GM23338 (cell line): ENCODE results near the gene MICALL1. TPM values are rescaled to one million over a fixed set of nuclear protein-coding genes. Genes with fewer than 3 reads are reported as not detected.

Source experiments
- ATAC-seq: fragments of 200-7000 bp; cut with Tn5 transposase; 3 replicates; pipeline ENCODE4 v1.9.1; 2020
- DNase-seq: peaks from one replicate; pipeline ENCODE4 v3.0.0-alpha.2; 2015; ENCODE audit warnings: low spot score
- H2AFZ ChIP-seq: fragments of 200-600 bp; sonication (generic); 2 replicates; pipeline ENCODE4 v1.8.0; 2016; ENCODE audit warnings: antibody characterized with exemption, mild to moderate bottlenecking, moderate library complexity
- H3F3A ChIP-seq: fragments of 200-600 bp; sonication (generic); replicated peaks from 2 replicates; pipeline ENCODE4 v1.8.0; 2017; ENCODE audit warnings: antibody characterized with exemption, mixed run types, low read depth
- H3K27ac ChIP-seq: fragments of 200-600 bp; sonication (generic); 2 replicates; pipeline ENCODE4 v1.6.1; 2016; ENCODE audit warnings: low read depth
- H3K27me3 ChIP-seq: fragments of 200-600 bp; sonication (generic); 2 replicates; pipeline ENCODE4 v1.8.0; 2016; ENCODE audit warnings: mild to moderate bottlenecking, mixed run types, moderate library complexity; ENCODE audit not compliant: insufficient read depth
- H3K36me3 ChIP-seq: fragments of 200-600 bp; sonication (generic); 2 replicates; pipeline ENCODE4 v1.8.0; 2016; ENCODE audit warnings: mild to moderate bottlenecking; ENCODE audit not compliant: insufficient read depth
- H3K4me1 ChIP-seq: fragments of 200-600 bp; sonication (generic); 2 replicates; pipeline ENCODE4 v1.8.0; 2016; ENCODE audit warnings: mild to moderate bottlenecking, moderate library complexity; ENCODE audit not compliant: insufficient read depth
- H3K4me2 ChIP-seq: fragments of 200-600 bp; sonication (generic); 2 replicates; pipeline ENCODE4 v1.7.1; 2017; ENCODE audit warnings: mixed run types
- H3K4me3 ChIP-seq: fragments of 200-600 bp; sonication (generic); 2 replicates; pipeline ENCODE4 v1.6.1; 2016; ENCODE audit warnings: mixed run types
- H3K79me2 ChIP-seq: fragments of 200-600 bp; sonication (generic); replicated peaks from 2 replicates; pipeline ENCODE4 v1.8.0; 2017; ENCODE audit warnings: mild to moderate bottlenecking; ENCODE audit not compliant: insufficient read depth
- H3K9me2 ChIP-seq: fragments of 200-600 bp; sonication (generic); 2 replicates; pipeline ENCODE4 v1.8.0; 2017; ENCODE audit not compliant: insufficient read depth
- H4K20me1 ChIP-seq: fragments of 200-600 bp; sonication (generic); replicated peaks from 2 replicates; pipeline ENCODE4 v1.8.0; 2017; ENCODE audit warnings: mild to moderate bottlenecking; ENCODE audit not compliant: insufficient read depth
- H3K27ac Mint-ChIP-seq: 2 replicates; pipeline ENCODE4 v1.8.0; 2020; ENCODE audit warnings: inconsistent platforms, mild to moderate bottlenecking, moderate library complexity, mixed read lengths
- H3K27me3 Mint-ChIP-seq: 3 replicates; pipeline ENCODE4 v1.8.0; 2022; ENCODE audit warnings: low read depth, mild to moderate bottlenecking, moderate library complexity, mixed read lengths, inconsistent platforms; ENCODE audit not compliant: insufficient read depth, poor library complexity
- H3K36me3 Mint-ChIP-seq: 3 replicates; pipeline ENCODE4 v1.8.0; 2021; ENCODE audit warnings: low read depth, mild to moderate bottlenecking, inconsistent platforms, moderate library complexity, mixed read lengths
- H3K4me1 Mint-ChIP-seq: 3 replicates; pipeline ENCODE4 v1.8.0; 2020; ENCODE audit warnings: mild to moderate bottlenecking, inconsistent platforms, mixed read lengths
- H3K4me3 Mint-ChIP-seq: 3 replicates; pipeline ENCODE4 v1.8.0; 2021; ENCODE audit warnings: moderate library complexity, mild to moderate bottlenecking, inconsistent platforms, mixed read lengths
- H3K9me3 Mint-ChIP-seq: 3 replicates; pipeline ENCODE4 v1.8.0; 2020; ENCODE audit warnings: moderate library complexity, mild to moderate bottlenecking, inconsistent platforms, mixed read lengths
- CREB1 ChIP-seq: fragments of 250-450 bp; sonication (Bioruptor Pico); IDR thresholded peaks from 2 replicates; pipeline ENCODE4 v1.5.0; 2020; ENCODE audit warnings: low read depth, mild to moderate bottlenecking, moderate library complexity
- EZH2 ChIP-seq: fragments of 200-600 bp; sonication (generic); IDR thresholded peaks from one replicate; pipeline ENCODE4 v1.8.0; 2017; ENCODE audit warnings: antibody characterized with exemption, mild to moderate bottlenecking, low read depth; ENCODE audit not compliant: unreplicated experiment
- EZH2phosphoT487 ChIP-seq: fragments of 200-600 bp; sonication (generic); IDR thresholded peaks from one replicate; pipeline ENCODE4 v1.8.1; 2018; ENCODE audit warnings: antibody characterized with exemption; ENCODE audit not compliant: unreplicated experiment
- JUNB ChIP-seq: IDR thresholded peaks from one replicate; pipeline ENCODE4 v1.6.1; 2016; ENCODE audit warnings: antibody characterized with exemption; ENCODE audit not compliant: unreplicated experiment
- NANOG ChIP-seq: IDR thresholded peaks from 2 replicates; pipeline ENCODE4 v1.6.1; 2016; ENCODE audit warnings: antibody characterized with exemption, borderline replicate concordance
- POLR2AphosphoS5 ChIP-seq: IDR thresholded peaks from 2 replicates; pipeline ENCODE4 v1.6.1; 2016; ENCODE audit warnings: antibody characterized with exemption, low read depth
- STAT1 ChIP-seq: IDR thresholded peaks from one replicate; pipeline ENCODE4 v1.6.1; 2016; ENCODE audit warnings: antibody characterized with exemption; ENCODE audit not compliant: unreplicated experiment
- ZNF114 ChIP-seq: fragments of 250-450 bp; sonication (Bioruptor Pico); IDR thresholded peaks from 2 replicates; pipeline ENCODE4 v1.5.0; 2020; ENCODE audit warnings: mild to moderate bottlenecking, moderate library complexity
- ZNF331 ChIP-seq: fragments of 250-450 bp; sonication (Bioruptor Pico); IDR thresholded peaks from 2 replicates; pipeline ENCODE4 v1.5.0; 2020; ENCODE audit warnings: low read depth, mild to moderate bottlenecking, moderate library complexity
- polyA plus RNA-seq: library from polyadenylated mRNA; unstranded; fragments of >200 nt; fragmentation: Nextera tagmentation; extraction: Ambion mirVana; gene quantifications from 2 replicates; pipeline ENCODE4 v1.2.1, GENCODE V29; 2016
- total RNA-seq: library from RNA; depleted of rRNA; stranded (reverse); fragments of >200 nt; shearing (Covaris generic); gene quantifications from 2 replicates; pipeline ENCODE4 v1.2.3, GENCODE V29; 2014
- TF ChIP-seq, protein P1 (sequence below): IDR thresholded peaks from one replicate; pipeline ENCODE4 v1.6.1; 2018; ENCODE audit warnings: antibody characterized with exemption; ENCODE audit not compliant: unreplicated experiment
- TF ChIP-seq, protein P2 (sequence below), 2 experiments: fragments of 200-600 bp in 1 of 2; sonication (generic) in 1 of 2; conservative IDR thresholded peaks; 2 replicates each; pipeline versions ENCODE4 v1.5.1 to v1.6.1; 2016 to 2017; ENCODE audit warnings: antibody characterized with exemption in 2 of 2, low read depth in 2 of 2, mild to moderate bottlenecking in 2 of 2, moderate library complexity in 1 of 2
- TF ChIP-seq, protein P3 (sequence below): IDR thresholded peaks from 2 replicates; pipeline ENCODE4 v1.6.1; 2016; ENCODE audit warnings: antibody characterized with exemption
- TF ChIP-seq, protein P4 (sequence below): fragments of 250-450 bp; sonication (Bioruptor Pico); IDR thresholded peaks from 2 replicates; pipeline ENCODE4 v1.5.0; 2020; ENCODE audit warnings: mild to moderate bottlenecking, moderate library complexity

Gene MICALL1
- total and polyA plus RNA-seq, 2 experiments from 2014 or later: 5.9 to 33.1 TPM

DNA sequence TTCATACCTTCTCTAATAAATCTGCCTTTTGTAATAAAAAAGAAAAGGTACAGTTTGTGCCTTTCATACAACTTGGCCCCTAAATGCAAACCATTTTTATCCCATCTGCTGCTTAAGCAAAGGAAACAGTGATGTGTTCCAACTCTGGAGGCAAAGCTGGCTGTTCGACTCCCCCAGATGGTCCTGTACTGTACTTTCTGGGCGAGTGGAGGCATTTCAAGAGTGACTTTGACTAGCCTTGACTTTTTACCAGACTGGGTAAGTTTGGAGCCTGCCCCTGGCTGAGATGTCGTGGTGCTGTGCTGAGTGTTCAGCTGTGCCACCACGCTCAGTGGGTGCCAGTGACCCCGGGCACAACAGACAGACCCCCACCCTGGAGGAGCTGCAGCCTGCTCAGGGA is 10.2 kb downstream of the MICALL1 start (continued):
- TF ChIP-seq, protein P1, sequence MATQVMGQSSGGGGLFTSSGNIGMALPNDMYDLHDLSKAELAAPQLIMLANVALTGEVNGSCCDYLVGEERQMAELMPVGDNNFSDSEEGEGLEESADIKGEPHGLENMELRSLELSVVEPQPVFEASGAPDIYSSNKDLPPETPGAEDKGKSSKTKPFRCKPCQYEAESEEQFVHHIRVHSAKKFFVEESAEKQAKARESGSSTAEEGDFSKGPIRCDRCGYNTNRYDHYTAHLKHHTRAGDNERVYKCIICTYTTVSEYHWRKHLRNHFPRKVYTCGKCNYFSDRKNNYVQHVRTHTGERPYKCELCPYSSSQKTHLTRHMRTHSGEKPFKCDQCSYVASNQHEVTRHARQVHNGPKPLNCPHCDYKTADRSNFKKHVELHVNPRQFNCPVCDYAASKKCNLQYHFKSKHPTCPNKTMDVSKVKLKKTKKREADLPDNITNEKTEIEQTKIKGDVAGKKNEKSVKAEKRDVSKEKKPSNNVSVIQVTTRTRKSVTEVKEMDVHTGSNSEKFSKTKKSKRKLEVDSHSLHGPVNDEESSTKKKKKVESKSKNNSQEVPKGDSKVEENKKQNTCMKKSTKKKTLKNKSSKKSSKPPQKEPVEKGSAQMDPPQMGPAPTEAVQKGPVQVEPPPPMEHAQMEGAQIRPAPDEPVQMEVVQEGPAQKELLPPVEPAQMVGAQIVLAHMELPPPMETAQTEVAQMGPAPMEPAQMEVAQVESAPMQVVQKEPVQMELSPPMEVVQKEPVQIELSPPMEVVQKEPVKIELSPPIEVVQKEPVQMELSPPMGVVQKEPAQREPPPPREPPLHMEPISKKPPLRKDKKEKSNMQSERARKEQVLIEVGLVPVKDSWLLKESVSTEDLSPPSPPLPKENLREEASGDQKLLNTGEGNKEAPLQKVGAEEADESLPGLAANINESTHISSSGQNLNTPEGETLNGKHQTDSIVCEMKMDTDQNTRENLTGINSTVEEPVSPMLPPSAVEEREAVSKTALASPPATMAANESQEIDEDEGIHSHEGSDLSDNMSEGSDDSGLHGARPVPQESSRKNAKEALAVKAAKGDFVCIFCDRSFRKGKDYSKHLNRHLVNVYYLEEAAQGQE: no peak
- TF ChIP-seq EZH2phosphoT487 (no peak), JUNB (no peak), EZH2 (no peak), ZNF114 (CRISPR knock-in tag) (no peak), CREB1 (CRISPR knock-in tag) (no peak), POLR2AphosphoS5 (no peak), NANOG (no peak), ZNF331 (CRISPR knock-in tag) (no peak)

DNA sequence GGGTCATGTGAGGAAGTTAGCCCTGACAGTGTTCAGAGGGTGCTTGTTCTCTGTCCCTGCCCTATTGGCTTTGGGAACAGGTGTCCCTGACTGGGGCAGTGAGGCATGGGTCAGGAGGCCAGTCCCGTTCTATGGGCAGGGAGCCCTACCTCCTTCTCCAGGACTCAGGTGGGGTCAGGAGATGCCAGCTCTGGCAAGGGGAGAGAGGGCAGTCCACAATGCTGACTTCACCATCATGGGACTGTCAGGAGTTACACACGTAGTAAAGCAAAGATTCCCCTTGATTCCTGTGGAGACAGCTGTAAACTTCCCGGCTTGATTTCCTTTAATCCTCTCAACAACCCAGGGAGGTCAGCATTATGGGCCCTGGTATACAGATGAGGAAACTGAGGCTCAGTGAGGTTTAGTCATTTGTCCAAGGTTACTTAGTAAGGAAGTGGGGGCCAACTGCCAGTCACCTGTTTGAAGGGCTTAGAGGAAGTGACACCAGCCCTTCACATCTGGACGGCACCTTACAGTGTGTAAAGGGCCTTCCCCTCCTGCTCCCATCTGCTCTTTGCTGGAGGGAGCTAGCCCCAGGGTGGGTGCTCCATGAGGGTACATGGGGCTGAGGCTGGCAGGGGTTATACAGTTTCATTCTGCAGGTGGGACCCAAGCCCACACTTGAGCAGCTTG is 11.9 kb downstream of the MICALL1 start:
- Mint-ChIP-seq H3K36me3 (peaks cover 12% of the 10 kb centered on the region; the same call in 1 of the 3 replicates), H3K27ac (no peak overlapping the region), H3K9me3 (no peaks in the 10 kb centered on the region), H3K4me3 (no peak overlapping the region), H3K4me1 (no peaks in the 10 kb centered on the region), H3K27me3 (peaks cover 2% of the 10 kb centered on the region)
- H3F3A ChIP-seq: no peaks in the 10 kb centered on the region
- H3K9me2 ChIP-seq: no peaks in the 10 kb centered on the region
- no peaks in the 10 kb centered on the region for H3K27me3 ChIP-seq
- H3K79me2 ChIP-seq: no peaks in the 10 kb centered on the region
- no peaks in the 10 kb centered on the region for H3K36me3 ChIP-seq
- H3K27ac ChIP-seq: no peak overlapping the region
- no peak for DNase-seq
- H3K4me3 ChIP-seq: no peak overlapping the region
- no peaks in the 10 kb centered on the region for H4K20me1 ChIP-seq
- H3K4me2 ChIP-seq: no peak overlapping the region
- no peak for ATAC-seq
- no peaks in the 10 kb centered on the region for H3K4me1 ChIP-seq
- H2AFZ ChIP-seq: no peak overlapping the region
- no peak for TF ChIP-seq EZH2phosphoT487
- TF ChIP-seq, protein P2, sequence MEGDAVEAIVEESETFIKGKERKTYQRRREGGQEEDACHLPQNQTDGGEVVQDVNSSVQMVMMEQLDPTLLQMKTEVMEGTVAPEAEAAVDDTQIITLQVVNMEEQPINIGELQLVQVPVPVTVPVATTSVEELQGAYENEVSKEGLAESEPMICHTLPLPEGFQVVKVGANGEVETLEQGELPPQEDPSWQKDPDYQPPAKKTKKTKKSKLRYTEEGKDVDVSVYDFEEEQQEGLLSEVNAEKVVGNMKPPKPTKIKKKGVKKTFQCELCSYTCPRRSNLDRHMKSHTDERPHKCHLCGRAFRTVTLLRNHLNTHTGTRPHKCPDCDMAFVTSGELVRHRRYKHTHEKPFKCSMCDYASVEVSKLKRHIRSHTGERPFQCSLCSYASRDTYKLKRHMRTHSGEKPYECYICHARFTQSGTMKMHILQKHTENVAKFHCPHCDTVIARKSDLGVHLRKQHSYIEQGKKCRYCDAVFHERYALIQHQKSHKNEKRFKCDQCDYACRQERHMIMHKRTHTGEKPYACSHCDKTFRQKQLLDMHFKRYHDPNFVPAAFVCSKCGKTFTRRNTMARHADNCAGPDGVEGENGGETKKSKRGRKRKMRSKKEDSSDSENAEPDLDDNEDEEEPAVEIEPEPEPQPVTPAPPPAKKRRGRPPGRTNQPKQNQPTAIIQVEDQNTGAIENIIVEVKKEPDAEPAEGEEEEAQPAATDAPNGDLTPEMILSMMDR (conservative IDR thresholded peaks at IDR 0.05; ENCODE audit: low read depth in 2 of 2): no peak
- TF ChIP-seq, protein P3, sequence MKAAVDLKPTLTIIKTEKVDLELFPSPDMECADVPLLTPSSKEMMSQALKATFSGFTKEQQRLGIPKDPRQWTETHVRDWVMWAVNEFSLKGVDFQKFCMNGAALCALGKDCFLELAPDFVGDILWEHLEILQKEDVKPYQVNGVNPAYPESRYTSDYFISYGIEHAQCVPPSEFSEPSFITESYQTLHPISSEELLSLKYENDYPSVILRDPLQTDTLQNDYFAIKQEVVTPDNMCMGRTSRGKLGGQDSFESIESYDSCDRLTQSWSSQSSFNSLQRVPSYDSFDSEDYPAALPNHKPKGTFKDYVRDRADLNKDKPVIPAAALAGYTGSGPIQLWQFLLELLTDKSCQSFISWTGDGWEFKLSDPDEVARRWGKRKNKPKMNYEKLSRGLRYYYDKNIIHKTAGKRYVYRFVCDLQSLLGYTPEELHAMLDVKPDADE: no peak
- TF ChIP-seq STAT1: no peak
- no peak for TF ChIP-seq ZNF331 (CRISPR knock-in tag)
- no peak for TF ChIP-seq EZH2
- TF ChIP-seq, protein P4, sequence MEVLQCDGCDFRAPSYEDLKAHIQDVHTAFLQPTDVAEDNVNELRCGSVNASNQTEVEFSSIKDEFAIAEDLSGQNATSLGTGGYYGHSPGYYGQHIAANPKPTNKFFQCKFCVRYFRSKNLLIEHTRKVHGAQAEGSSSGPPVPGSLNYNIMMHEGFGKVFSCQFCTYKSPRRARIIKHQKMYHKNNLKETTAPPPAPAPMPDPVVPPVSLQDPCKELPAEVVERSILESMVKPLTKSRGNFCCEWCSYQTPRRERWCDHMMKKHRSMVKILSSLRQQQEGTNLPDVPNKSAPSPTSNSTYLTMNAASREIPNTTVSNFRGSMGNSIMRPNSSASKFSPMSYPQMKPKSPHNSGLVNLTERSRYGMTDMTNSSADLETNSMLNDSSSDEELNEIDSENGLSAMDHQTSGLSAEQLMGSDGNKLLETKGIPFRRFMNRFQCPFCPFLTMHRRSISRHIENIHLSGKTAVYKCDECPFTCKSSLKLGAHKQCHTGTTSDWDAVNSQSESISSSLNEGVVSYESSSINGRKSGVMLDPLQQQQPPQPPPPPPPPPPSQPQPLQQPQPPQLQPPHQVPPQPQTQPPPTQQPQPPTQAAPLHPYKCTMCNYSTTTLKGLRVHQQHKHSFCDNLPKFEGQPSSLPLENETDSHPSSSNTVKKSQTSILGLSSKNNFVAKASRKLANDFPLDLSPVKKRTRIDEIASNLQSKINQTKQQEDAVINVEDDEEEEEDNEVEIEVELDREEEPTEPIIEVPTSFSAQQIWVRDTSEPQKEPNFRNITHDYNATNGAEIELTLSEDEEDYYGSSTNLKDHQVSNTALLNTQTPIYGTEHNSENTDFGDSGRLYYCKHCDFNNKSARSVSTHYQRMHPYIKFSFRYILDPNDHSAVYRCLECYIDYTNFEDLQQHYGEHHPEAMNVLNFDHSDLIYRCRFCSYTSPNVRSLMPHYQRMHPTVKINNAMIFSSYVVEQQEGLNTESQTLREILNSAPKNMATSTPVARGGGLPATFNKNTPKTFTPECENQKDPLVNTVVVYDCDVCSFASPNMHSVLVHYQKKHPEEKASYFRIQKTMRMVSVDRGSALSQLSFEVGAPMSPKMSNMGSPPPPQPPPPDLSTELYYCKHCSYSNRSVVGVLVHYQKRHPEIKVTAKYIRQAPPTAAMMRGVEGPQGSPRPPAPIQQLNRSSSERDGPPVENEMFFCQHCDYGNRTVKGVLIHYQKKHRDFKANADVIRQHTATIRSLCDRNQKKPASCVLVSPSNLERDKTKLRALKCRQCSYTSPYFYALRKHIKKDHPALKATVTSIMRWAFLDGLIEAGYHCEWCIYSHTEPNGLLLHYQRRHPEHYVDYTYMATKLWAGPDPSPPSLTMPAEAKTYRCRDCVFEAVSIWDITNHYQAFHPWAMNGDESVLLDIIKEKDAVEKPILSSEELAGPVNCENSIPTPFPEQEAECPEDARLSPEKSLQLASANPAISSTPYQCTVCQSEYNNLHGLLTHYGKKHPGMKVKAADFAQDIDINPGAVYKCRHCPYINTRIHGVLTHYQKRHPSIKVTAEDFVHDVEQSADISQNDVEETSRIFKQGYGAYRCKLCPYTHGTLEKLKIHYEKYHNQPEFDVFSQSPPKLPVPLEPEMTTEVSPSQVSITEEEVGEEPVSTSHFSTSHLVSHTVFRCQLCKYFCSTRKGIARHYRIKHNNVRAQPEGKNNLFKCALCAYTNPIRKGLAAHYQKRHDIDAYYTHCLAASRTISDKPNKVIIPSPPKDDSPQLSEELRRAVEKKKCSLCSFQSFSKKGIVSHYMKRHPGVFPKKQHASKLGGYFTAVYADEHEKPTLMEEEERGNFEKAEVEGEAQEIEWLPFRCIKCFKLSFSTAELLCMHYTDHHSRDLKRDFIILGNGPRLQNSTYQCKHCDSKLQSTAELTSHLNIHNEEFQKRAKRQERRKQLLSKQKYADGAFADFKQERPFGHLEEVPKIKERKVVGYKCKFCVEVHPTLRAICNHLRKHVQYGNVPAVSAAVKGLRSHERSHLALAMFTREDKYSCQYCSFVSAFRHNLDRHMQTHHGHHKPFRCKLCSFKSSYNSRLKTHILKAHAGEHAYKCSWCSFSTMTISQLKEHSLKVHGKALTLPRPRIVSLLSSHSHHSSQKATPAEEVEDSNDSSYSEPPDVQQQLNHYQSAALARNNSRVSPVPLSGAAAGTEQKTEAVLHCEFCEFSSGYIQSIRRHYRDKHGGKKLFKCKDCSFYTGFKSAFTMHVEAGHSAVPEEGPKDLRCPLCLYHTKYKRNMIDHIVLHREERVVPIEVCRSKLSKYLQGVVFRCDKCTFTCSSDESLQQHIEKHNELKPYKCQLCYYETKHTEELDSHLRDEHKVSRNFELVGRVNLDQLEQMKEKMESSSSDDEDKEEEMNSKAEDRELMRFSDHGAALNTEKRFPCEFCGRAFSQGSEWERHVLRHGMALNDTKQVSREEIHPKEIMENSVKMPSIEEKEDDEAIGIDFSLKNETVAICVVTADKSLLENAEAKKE (CRISPR knock-in tag): no peak
- no peak for TF ChIP-seq ZNF114 (CRISPR knock-in tag)
